ENCODE measurements around the gene BRMS1. TPM values are rescaled to one million over a fixed set of nuclear protein-coding genes. Genes with fewer than 3 reads are reported as not detected.

Gene BRMS1
- polyA plus RNA-seq, 1 donor (not counting 4 experiments of a cell fraction or from before 2014, with no cell fraction given) = 61.4 TPM

DNA sequence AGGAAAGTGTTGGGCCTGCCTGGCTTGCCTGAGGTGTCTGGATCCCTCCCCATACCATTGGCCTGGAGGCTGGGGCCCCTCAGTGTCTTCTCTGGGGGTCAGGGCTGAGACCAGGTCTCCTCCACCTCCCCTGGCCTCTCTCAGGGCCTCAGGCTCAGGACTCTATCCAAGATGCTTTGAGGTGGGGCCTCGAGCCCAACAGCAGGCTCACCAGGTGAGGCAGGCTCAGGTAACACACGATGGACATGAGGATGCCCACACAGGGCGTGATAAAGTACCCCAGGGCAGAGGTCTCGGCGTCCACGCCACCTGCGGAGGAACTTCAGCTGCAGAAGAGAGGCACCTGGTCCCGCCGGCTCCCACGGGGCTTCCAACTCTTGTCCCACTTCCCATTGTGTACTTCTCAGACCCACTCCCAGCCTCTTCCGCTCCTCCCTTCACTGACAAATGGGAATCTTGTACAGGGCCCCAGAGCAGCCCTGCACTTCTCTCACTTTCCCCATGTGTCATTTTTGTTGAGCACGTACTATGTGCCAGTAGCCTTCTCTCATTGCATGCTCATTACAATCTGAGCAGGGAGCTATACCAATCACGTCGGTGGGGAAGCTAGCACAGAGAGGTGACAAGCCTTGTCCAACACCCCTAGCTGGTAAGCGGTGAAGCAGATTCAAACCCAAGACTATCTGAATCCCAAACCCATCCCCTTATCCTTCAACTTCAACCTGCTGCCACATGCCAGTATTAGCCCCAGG lies 22.8 kb upstream of the BRMS1 start:
- no peak overlapping the region for H3K9ac ChIP-seq (ENCODE audit: control insufficient read depth, extremely low read depth, insufficient read depth, low read length)
- peaks cover 3% of the 10 kb centered on the region for H4K20me1 ChIP-seq (ENCODE audit: control insufficient read depth, extremely low read depth, insufficient read depth, low read length)
- peaks cover 0 to 5% of the 10 kb centered on the region in 2 experiments for H3K36me3 ChIP-seq (ENCODE audit: control insufficient read depth in 2 of 2, extremely low read depth in 1 of 2, insufficient read depth in 2 of 2, low read length in 2 of 2)
- peaks cover 7% of the 10 kb centered on the region for H3K4me1 ChIP-seq (ENCODE audit: control insufficient read depth, extremely low read depth, insufficient read depth, low read length)
- FAIRE-seq (no peak), DNase-seq (ENCODE audit: low read depth, low spot score) (no peak)
- no peak for TF ChIP-seq EZH2 (IDR thresholded peaks at IDR 0.05; ENCODE audit: low read length)
- TF ChIP-seq, protein P1, sequence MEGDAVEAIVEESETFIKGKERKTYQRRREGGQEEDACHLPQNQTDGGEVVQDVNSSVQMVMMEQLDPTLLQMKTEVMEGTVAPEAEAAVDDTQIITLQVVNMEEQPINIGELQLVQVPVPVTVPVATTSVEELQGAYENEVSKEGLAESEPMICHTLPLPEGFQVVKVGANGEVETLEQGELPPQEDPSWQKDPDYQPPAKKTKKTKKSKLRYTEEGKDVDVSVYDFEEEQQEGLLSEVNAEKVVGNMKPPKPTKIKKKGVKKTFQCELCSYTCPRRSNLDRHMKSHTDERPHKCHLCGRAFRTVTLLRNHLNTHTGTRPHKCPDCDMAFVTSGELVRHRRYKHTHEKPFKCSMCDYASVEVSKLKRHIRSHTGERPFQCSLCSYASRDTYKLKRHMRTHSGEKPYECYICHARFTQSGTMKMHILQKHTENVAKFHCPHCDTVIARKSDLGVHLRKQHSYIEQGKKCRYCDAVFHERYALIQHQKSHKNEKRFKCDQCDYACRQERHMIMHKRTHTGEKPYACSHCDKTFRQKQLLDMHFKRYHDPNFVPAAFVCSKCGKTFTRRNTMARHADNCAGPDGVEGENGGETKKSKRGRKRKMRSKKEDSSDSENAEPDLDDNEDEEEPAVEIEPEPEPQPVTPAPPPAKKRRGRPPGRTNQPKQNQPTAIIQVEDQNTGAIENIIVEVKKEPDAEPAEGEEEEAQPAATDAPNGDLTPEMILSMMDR (optimal IDR thresholded peaks at IDR 0.05 in 1 of 3, IDR thresholded peaks at IDR 0.05 in 1 of 3, conservative IDR thresholded peaks at IDR 0.05 in 1 of 3; ENCODE audit: extremely low read depth in 1 of 3, insufficient read depth in 2 of 3, low read length in 3 of 3) = no peak
- no peaks in the 10 kb centered on the region for H3K9me3 ChIP-seq (ENCODE audit: control insufficient read depth, low read depth, low read length)
- no peaks in the 10 kb centered on the region for H3K27me3 ChIP-seq (ENCODE audit: control insufficient read depth, extremely low read depth, insufficient read depth, low read length)
- no peak overlapping the region for H3K4me3 ChIP-seq (ENCODE audit: control insufficient read depth in 2 of 3, extremely low read depth in 1 of 3, insufficient read depth in 2 of 3, low read depth in 1 of 3, low read length in 3 of 3)
- no peak overlapping the region for H2AFZ ChIP-seq (ENCODE audit: control insufficient read depth, low read length)
- no peaks in the 10 kb centered on the region for H3K9me1 ChIP-seq (ENCODE audit: control insufficient read depth, extremely low read depth, insufficient read depth, low read length)
- no peak overlapping the region for H3K27ac ChIP-seq (ENCODE audit: control insufficient read depth, insufficient read depth, low read length)
- no peak overlapping the region for H3K4me2 ChIP-seq (ENCODE audit: control insufficient read depth, extremely low read depth, insufficient read depth, low read depth, low read length)
- dilution Hi-C loops (cut with MboI; ENCODE audit: extremely low pct_ligation_motif_present, low sequenced_read_pairs) = no loop called here
- no peaks in the 10 kb centered on the region for H3K79me2 ChIP-seq (ENCODE audit: control insufficient read depth, insufficient read depth, low read length)

DNA sequence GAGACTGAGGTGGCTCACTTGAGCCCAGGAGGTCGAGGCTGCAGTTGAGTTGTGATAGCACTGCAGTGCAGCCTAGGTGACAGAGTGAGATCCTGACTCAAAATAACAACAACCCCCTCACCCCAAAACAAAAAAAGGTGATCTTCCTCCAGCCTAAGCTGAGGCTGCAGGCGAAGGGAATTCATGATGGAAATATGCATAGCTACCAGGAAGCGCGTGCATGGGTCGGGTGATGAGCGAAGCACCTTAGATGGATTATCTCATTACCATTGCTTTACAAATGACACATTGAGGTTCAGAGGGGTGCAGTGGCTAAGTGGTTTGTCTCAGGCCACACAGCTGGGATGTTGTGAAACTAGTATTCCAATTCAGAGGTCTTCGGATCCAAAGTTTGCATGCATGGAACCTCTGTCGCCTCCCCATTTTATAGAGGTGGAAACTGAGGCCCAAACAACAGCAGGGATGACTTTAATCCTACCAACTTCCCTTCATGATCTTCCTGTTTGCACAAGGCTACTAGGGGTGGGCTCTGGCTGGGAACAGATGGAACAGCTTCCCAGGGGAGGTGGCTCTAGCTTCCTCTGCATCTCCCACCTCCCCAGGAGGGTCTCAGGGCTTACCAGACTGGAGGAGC lies 22.1 kb upstream of the BRMS1 start:
- Histone ChIP-seq H3K4me3 (ENCODE audit: control insufficient read depth in 2 of 3, extremely low read depth in 1 of 3, insufficient read depth in 2 of 3, low read depth in 1 of 3, low read length in 3 of 3) (no peak overlapping the region), H3K27me3 (ENCODE audit: control insufficient read depth, extremely low read depth, insufficient read depth, low read length) (no peaks in the 10 kb centered on the region), H4K20me1 (ENCODE audit: control insufficient read depth, extremely low read depth, insufficient read depth, low read length) (peaks cover 3% of the 10 kb centered on the region), H3K9me1 (ENCODE audit: control insufficient read depth, extremely low read depth, insufficient read depth, low read length) (no peaks in the 10 kb centered on the region), H3K4me2 (ENCODE audit: control insufficient read depth, extremely low read depth, insufficient read depth, low read depth, low read length) (no peak overlapping the region), H3K79me2 (ENCODE audit: control insufficient read depth, insufficient read depth, low read length) (no peaks in the 10 kb centered on the region), H2AFZ (ENCODE audit: control insufficient read depth, low read length) (no peak overlapping the region), H3K27ac (ENCODE audit: control insufficient read depth, insufficient read depth, low read length) (no peak overlapping the region), H3K9me3 (ENCODE audit: control insufficient read depth, low read depth, low read length) (no peaks in the 10 kb centered on the region), H3K9ac (ENCODE audit: control insufficient read depth, extremely low read depth, insufficient read depth, low read length) (no peak overlapping the region), H3K4me1 (ENCODE audit: control insufficient read depth, extremely low read depth, insufficient read depth, low read length) (peaks cover 7% of the 10 kb centered on the region), H3K36me3 (ENCODE audit: control insufficient read depth in 2 of 2, extremely low read depth in 1 of 2, insufficient read depth in 2 of 2, low read length in 2 of 2) (peaks cover 0 to 5% of the 10 kb centered on the region in 2 experiments)
- DNase-seq (ENCODE audit: low read depth, low spot score) = no peak
- dilution Hi-C loops (cut with MboI; ENCODE audit: extremely low pct_ligation_motif_present, low sequenced_read_pairs) = no loop called here
- TF ChIP-seq EZH2 (IDR thresholded peaks at IDR 0.05; ENCODE audit: low read length) = no peak
- TF ChIP-seq, protein P1 (optimal IDR thresholded peaks at IDR 0.05 in 1 of 3, IDR thresholded peaks at IDR 0.05 in 1 of 3, conservative IDR thresholded peaks at IDR 0.05 in 1 of 3; ENCODE audit: extremely low read depth in 1 of 3, insufficient read depth in 2 of 3, low read length in 3 of 3) = no peak
- no peak for FAIRE-seq
